GM18868 (cell line): ENCODE measurements around the gene UBFD1.
A peak's percentile ranks its signal among the peaks of the same experiment; 100 is the strongest.
"Not testable (repeated sequence)": the region's sequence is repeated elsewhere in the genome, so short reads cannot be mapped to it uniquely, and the experiment has no call there.

Experiments used
- ATAC-seq: cut with Tn5 transposase; IDR thresholded peaks from one replicate; pipeline ENCODE4 v1.9.1; 2021; ENCODE audit warnings: mild to moderate bottlenecking, moderate library complexity; ENCODE audit not compliant: unreplicated experiment

The UBFD1 gene

DNA sequence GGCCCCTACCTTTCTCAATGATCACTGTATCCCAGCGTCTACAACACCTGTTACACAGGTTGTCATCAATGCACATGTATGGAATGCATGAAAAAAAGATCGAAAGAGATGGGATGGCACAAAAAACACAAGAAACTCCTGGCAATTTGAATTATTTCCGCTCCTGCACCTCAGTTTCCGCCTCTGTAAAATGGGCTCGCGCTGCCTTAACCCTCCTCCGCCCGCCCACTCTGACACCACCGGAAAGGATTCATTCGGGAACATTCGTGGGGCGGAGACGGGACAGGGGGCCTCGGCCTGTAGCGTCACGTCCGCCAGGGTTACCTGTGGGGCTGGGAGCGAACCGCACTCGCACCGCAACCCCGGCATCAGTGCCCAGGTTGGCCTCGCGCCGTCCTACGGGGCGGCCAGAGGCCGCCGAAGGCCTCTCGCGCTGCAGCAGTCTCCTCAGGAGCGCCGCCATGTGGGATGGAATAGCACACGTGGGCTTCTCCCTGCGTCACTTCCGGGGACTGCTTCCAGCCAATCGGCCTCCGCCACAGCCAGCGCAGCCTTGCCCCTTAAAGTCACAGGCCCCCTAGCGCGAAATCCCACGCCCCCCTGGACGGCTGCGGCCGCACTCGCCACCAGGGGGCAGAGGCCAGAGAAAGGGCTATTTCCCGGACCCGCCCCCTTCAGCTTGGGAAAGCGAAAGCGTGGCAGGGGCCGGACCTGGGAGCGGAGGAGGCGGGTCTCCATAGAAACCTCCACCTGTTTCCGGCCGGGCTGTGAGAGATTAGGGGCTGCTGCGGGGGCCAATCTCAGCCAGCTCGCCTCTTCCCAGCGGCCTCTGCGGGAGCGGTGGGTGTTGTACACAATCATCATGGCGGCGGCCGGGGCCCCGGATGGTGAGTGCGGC is at the start of gene UBFD1, which contains the start of gene EARS2:
TSS of gene UBFD1 (plus strand) at position 847 of the 898 bp plus-strand sequence. CDS start at position 863, 16 bp downstream.
TSS of gene EARS2 (minus strand) at position 470 of the 898 bp plus-strand sequence. CDS start at position 463, 7 bp downstream.
- peak; percentile 86 for ATAC-seq

GRCh38 chr16:23508589-23509440 is 48.7 kb upstream of the UBFD1 start:
- no peak for ATAC-seq

DNA sequence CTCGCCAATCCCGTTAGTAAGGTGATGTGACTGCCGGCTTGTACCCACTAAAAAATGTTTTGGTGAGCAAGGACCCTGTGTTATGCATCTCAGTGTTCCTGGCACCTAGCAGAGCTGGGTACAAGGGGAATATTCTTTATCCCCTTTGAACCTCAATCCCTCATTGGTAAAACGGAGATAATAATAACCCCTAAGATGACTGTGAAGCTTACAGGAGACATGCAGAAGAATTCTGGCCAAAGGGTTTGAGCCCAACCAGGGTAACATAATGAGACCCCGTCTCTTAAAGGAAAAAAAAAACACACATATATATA is 48.1 kb upstream of the UBFD1 start:
- no peak for ATAC-seq

DNA sequence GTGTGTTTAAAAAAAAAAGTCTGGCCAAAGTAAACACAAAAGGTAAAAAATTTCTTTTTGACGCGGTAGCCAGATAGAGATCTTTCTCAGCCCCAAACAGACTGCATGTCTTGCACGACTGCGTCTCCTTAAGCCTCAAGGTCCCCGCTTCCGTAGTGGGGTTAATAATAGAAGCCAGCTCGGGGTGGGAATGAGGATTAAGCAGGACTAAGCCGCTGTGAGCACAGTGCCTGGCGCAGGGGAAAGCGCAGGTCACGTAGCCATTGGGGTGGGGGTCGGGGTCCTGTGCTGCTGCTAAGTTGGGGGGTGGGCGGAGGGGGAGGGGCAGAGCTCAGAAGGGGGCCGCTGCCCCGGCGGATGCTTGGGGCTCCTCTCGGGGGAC is 47.8 kb upstream of the UBFD1 start:
- no peak for ATAC-seq

- ATAC-seq = peak; percentile 71
These were observed 47.2 kb upstream of the UBFD1 start, which contains the start of gene GGA2 for GRCh38 chr16:23510164-23510914. TSS of gene GGA2 (minus strand) at chr16:23510494. CDS start at chr16:23510411, 83 bp downstream.

- not testable (repeated sequence) for ATAC-seq
These were observed 46.6 kb upstream of the UBFD1 start for GRCh38 chr16:23510915-23511270.

- ATAC-seq = no peak
These were observed 45.8 kb upstream of the UBFD1 start for GRCh38 chr16:23511731-23512130.

GRCh38 chr16:23512168-23512695 is 45.3 kb upstream of the UBFD1 start:
- no peak for ATAC-seq

GRCh38 chr16:23514381-23515152 is 43.0 kb upstream of the UBFD1 start:
- ATAC-seq = no peak

GRCh38 chr16:23515881-23516280 is 41.6 kb upstream of the UBFD1 start:
- no peak for ATAC-seq

DNA sequence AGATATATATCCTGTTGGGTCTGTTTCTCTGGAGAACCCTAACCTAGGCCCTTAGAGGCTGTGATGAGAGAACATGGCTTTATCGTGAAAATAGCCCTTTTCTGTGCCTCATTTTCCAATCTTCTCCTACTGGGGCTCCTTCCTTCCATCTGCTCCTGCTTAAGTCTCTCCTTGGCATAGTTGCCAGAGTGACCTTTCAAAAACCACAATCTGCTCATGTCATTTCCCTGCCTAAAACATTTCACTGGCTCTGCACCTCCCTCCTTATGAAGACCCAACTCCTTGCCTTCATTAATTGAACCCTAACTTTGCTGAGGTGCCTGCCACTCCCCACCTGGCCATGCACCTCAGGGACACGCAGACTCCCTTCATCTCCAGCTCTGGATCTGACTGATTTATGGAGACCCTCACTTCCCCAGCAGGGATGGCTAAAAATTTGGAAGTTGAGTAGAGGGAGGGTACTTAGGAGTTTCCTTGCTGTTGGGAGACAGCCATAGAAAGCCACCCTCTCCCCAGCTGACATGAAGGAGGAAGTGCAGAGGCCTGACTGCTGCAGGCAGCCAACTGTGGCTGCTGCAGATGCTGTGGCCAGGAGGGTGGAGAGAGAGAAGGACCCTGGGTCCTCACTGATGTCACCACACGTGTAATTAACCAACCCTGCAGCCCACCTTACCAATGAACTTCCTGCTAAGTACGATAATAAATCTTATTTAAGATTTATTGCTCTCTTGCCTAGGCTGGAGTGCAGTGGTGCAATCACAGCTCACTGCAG is 41.0 kb upstream of the UBFD1 start:
- ATAC-seq = no peak

DNA sequence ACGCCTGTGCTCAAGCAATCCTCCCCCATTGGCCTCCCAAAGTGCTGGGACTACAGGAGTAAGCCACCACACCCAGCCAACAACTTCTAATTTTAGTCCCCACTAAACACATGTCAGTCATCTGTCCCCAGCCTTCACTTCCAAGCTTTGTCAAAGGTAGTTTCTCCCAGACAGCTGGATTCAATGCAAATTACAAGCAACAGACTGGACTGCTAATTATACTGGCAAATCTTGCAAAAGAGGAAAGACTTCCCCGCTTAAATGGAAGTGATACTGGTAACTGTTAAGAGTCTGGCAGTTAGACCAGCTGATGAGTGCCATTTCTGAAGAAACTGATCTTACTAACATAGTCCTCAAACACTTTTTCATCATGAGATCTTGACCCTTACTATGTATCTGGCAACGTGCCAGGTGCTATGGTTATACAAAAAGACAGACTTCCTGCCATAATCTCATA is 39.1 kb upstream of the UBFD1 start:
- ATAC-seq = no peak

GRCh38 chr16:23519282-23519681 is 38.2 kb upstream of the UBFD1 start:
- ATAC-seq = no peak

- ATAC-seq = no peak
These were observed 37.0 kb upstream of the UBFD1 start for GRCh38 chr16:23520500-23520899.

DNA sequence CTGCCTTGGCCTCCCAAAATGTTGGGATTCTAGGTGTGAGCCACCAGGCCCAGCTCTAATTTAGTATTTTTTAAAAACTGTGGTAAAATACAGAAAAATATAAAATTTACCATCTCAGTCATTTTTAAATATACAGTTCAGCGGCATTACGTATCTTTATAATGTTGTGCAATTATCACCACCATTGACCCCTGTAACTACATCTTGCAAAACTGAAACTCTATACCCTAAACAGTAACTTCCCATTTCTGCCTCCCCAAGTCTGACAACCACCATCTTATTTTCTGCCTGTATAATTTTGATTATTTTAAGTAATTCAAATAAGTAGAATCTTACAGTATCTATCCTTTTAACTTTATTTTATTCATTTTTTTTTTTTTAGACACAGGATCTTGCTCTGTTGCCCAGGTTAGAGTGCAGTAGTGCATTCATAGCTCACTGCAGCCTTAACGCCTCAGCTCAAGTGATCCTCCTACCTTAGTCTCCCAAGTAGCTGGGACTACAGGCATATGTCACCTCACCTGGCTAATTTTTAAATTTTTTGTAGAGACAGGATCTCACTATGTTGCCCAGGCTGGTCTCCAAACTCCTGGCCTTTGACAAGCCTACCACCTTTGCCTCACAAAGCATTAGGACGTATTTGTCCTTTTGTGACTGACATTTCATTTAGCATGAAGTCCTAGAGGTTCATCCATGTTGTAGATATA is 36.3 kb upstream of the UBFD1 start:
- no peak for ATAC-seq

DNA sequence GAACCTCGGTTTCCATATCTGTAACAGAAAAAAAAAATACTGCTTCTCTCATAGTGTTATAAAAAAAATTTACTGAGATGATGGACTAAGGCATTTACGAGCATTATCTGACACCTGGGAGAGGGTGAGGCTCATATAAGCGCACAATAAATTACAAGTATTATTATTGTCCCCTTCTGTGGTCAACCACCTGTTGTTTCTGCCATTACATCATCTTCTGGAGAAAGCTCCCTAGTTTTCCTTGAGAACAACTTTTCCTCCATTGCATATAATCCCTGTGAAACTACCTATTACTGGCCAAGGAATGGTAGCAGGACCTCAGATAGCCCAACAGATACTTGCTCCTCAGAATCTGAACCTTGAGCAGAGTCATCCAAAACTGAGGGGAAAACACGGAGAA is 35.6 kb upstream of the UBFD1 start:
- ATAC-seq = no peak

DNA sequence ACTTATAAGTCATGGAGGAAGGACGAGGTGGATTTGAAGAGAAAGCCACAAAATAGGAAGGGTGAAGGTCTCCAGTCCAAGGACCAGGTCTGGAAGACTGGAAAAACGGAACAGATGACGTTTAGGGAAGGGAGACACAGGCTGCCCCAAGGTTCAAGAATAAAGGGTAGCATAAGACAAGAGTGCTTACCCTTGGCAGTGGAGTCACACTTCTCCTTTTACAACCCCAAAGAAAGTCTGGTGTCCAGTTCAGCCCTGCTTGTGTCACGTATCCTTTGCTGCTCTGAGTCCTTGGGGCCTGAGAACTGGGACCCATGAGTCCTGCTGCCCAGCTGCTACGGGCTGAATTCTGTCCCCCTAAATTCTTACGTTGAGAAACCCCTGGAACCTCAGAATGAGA is 34.2 kb upstream of the UBFD1 start:
- ATAC-seq = no peak

GRCh38 chr16:23523876-23524385 is 33.6 kb upstream of the UBFD1 start:
- ATAC-seq = no peak
